ENCODE measurements around the gene AHI1. TPM values are rescaled to one million over a fixed set of nuclear protein-coding genes. Genes with fewer than 3 reads are reported as not detected.

The AHI1 gene
- total and polyA plus RNA-seq, 2 of the 13 experiments (the other 11 are each of a cell fraction or from before 2014, with no cell fraction given): 7.2 to 18.6 TPM

- no peaks in the 10 kb centered on the region for H3K79me2 ChIP-seq (ENCODE audit: insufficient read depth, low read length)
- in situ Hi-C loops (cut with HindIII; ENCODE audit: extremely low pct_ligation_motif_present, low pct_unique_long_range_greater_than_20kb) (no loop called here), intact Hi-C loops (cut with micrococcal nuclease; ENCODE audit: unreplicated experiment) (no loop called here)
- no peak overlapping the region for H3K27ac ChIP-seq (ENCODE audit: extremely low read length, insufficient read depth, low read length)
- 49% methylated on average over 15 of the region's 15 CpGs for WGBS (ENCODE audit: low lambda C conversion rate)
- H3K27me3 ChIP-seq (ENCODE audit: control insufficient read depth in 1 of 2, insufficient read depth in 2 of 2, low read length in 2 of 2): peaks cover 0 to 18% of the 10 kb centered on the region in 2 experiments; a peak in 2 of 5 replicates
- no TSS peak for BruUV-seq (replicated peaks)
- H3K9me3 ChIP-seq (ENCODE audit: low read length): no peaks in the 10 kb centered on the region
- ATAC-seq: peak; percentile 32; the same call in 2 of the 3 replicates
- no peak overlapping the region for H3K4me3 ChIP-seq (replicated peaks in 1 of 3; ENCODE audit: insufficient read depth in 1 of 3, low read depth in 2 of 3, low read length in 3 of 3)
- TF ChIP-seq NR2F1 (CRISPR knock-in tag; IDR thresholded peaks at IDR 0.05) (no peak), SP4 (CRISPR knock-in tag; IDR thresholded peaks at IDR 0.05) (no peak), KAT8 (CRISPR knock-in tag; IDR thresholded peaks at IDR 0.05) (no peak), ZNF710 (CRISPR knock-in tag; IDR thresholded peaks at IDR 0.05; ENCODE audit: borderline replicate concordance) (no peak), ZNF510 (CRISPR knock-in tag; IDR thresholded peaks at IDR 0.05; ENCODE audit: low read depth) (no peak), MNT (IDR thresholded peaks at IDR 0.05) (peak; percentile 39), XBP1 (CRISPR knock-in tag; IDR thresholded peaks at IDR 0.05) (no peak), SAP130 (CRISPR knock-in tag; IDR thresholded peaks at IDR 0.05; ENCODE audit: low read depth) (no peak)
- H4K20me1 ChIP-seq (ENCODE audit: insufficient read depth, low read length): no peaks in the 10 kb centered on the region
- H3K4me1 ChIP-seq (ENCODE audit: insufficient read depth, low read length): peaks cover 14% of the 10 kb centered on the region
- FAIRE-seq: no peak
- no peak overlapping the region for H3K9ac ChIP-seq (ENCODE audit: insufficient read depth, low read depth, low read length)
- ChIA-PET CTCF (ENCODE audit: low intra/inter-chr PET ratio, low total read pairs) (no interaction called here), POLR2A (no interaction called here)
- no peaks in the 10 kb centered on the region for H3K36me3 ChIP-seq (replicated peaks in 1 of 2; ENCODE audit: control insufficient read depth in 1 of 2, insufficient read depth in 2 of 2, low read length in 2 of 2)
- DNase-seq (ENCODE audit: low spot score): no peak
- H2AFZ ChIP-seq (ENCODE audit: low read length): no peak overlapping the region
- no peak overlapping the region for H3K4me2 ChIP-seq (ENCODE audit: low read depth, low read length)
These were observed 235.4 kb downstream of the AHI1 start for GRCh38 chr6:135261872-135262725.
